SK-N-SH (cell line): ENCODE measurements around the gene DPP10.

Source experiments
- CTCF ChIP-seq: fragments of 200-600 bp; sonication (generic); IDR thresholded peaks from 2 replicates; pipeline ENCODE4 v1.6.1; 2017; ENCODE audit warnings: antibody characterized with exemption, mild to moderate bottlenecking, moderate library complexity
- EZH2phosphoT487 ChIP-seq: fragments of 200-600 bp; sonication (generic); IDR thresholded peaks from 2 replicates; pipeline ENCODE4 v1.6.1; 2017; ENCODE audit warnings: low read depth, mixed run types, mild to moderate bottlenecking, antibody characterized with exemption, moderate library complexity, borderline replicate concordance
- NRF1 ChIP-seq: IDR thresholded peaks from 2 replicates; pipeline ENCODE4 v1.6.1; 2012; ENCODE audit warnings: low read depth, mild to moderate bottlenecking, low read length
- RAD21 ChIP-seq: IDR thresholded peaks from 2 replicates; pipeline ENCODE4 v1.6.1; 2012; ENCODE audit warnings: mild to moderate bottlenecking, low read length

GRCh38 chr2:114488841-114489530, 46.5 kb downstream of the DPP10 start:
- no peak for TF ChIP-seq CTCF
- no peak for TF ChIP-seq EZH2phosphoT487
- no peak for TF ChIP-seq RAD21
- TF ChIP-seq NRF1, result no peak
